Endodermal cell (in vitro differentiated cells): ENCODE measurements around the gene CALHM1. TPM values are rescaled to one million over a fixed set of nuclear protein-coding genes. Genes with fewer than 3 reads are reported as not detected.

Experiments used
- DNase-seq: peaks from one replicate; pipeline ENCODE4 v3.0.0-alpha.2; 2017
- H3K27ac ChIP-seq: 2 replicates; pipeline ENCODE4 v1.5.1; 2013; ENCODE audit warnings: mild to moderate bottlenecking, low read depth, low read length, moderate library complexity
- H3K27me3 ChIP-seq: 2 replicates; pipeline ENCODE4 v1.6.1; 2013; ENCODE audit warnings: mild to moderate bottlenecking, low read length, moderate library complexity; ENCODE audit not compliant: insufficient read depth, control insufficient read depth, poor library complexity, severe bottlenecking
- H3K36me3 ChIP-seq: 2 replicates; pipeline ENCODE4 v1.7.0; 2013; ENCODE audit warnings: mild to moderate bottlenecking, low read length, moderate library complexity; ENCODE audit not compliant: control insufficient read depth, insufficient read depth
- H3K4me1 ChIP-seq: one replicate; pipeline ENCODE4 v1.7.0; 2013; ENCODE audit warnings: low read length; ENCODE audit not compliant: control insufficient read depth, insufficient read depth
- H3K4me3 ChIP-seq: 2 replicates; pipeline ENCODE4 v1.5.1; 2013; ENCODE audit warnings: mild to moderate bottlenecking, low read length, moderate library complexity
- H3K9ac ChIP-seq: 2 replicates; pipeline ENCODE4 v1.6.1; 2013; ENCODE audit warnings: mild to moderate bottlenecking, low read length, moderate library complexity; ENCODE audit not compliant: poor library complexity, severe bottlenecking; ENCODE audit errors: extremely low read depth
- H3K9me3 ChIP-seq: 2 replicates; pipeline ENCODE4 v1.6.1; 2013; ENCODE audit warnings: mild to moderate bottlenecking, low read length, moderate library complexity; ENCODE audit not compliant: control insufficient read depth
- H3K27ac Mint-ChIP-seq: 2 replicates; pipeline ENCODE4 v1.8.0; 2020; ENCODE audit warnings: mixed read lengths
- H3K27me3 Mint-ChIP-seq: 2 replicates; pipeline ENCODE4 v1.8.0; 2021; ENCODE audit warnings: mild to moderate bottlenecking, mixed read lengths; ENCODE audit not compliant: insufficient read depth
- H3K36me3 Mint-ChIP-seq: 2 replicates; pipeline ENCODE4 v1.8.0; 2020; ENCODE audit warnings: low read depth, mixed read lengths
- H3K4me1 Mint-ChIP-seq: 2 replicates; pipeline ENCODE4 v1.8.0; 2020; ENCODE audit warnings: mixed read lengths
- H3K4me3 Mint-ChIP-seq: 2 replicates; pipeline ENCODE4 v1.8.0; 2020; ENCODE audit warnings: mild to moderate bottlenecking, moderate library complexity, mixed read lengths
- H3K9me3 Mint-ChIP-seq: 2 replicates; pipeline ENCODE4 v1.8.0; 2020; ENCODE audit warnings: mild to moderate bottlenecking, mixed read lengths
- CTCF ChIP-seq: fragments of 200-600 bp; sonication (generic); conservative IDR thresholded peaks from 2 replicates; pipeline ENCODE4 v1.5.0; 2021; ENCODE audit warnings: antibody characterized with exemption, mild to moderate bottlenecking
- WGBS, 2 experiments: methylation state at CpG; one replicate each; pipeline versions ENCODE4 v1.1.5 to v1.1.7; 2013; ENCODE audit warnings: missing lambda C conversion rate in 2 of 2, mixed read lengths in 1 of 2; ENCODE audit not compliant: insufficient coverage in 1 of 2, insufficient read length in 1 of 2; 5-methylcytosine and 5-hydroxymethylcytosine counted together
- total RNA-seq, 2 donors: library from RNA; stranded (reverse); fragmentation: NEBNext Ultra II Directional in 1 of 2; extraction: Animal tissue kit (Norgen Biotek cat#: 25700) in 1 of 2; gene quantifications; 2 replicates in 1 of 2; 3 replicates in 1 of 2; pipeline ENCODE4 v1.2.1, GENCODE V29; 2021

Gene CALHM1
- total RNA-seq, 2 donors from 2014 or later: not detected

- Histone ChIP-seq H3K27me3 (no peaks in the 10 kb centered on the region), H3K9ac (no peak overlapping the region), H3K4me1 (no peaks in the 10 kb centered on the region), H3K27ac (no peak overlapping the region), H3K36me3 (no peaks in the 10 kb centered on the region), H3K9me3 (no peaks in the 10 kb centered on the region), H3K4me3 (no peak overlapping the region)
- no peak for TF ChIP-seq CTCF
- Mint-ChIP-seq H3K4me3 (no peak overlapping the region), H3K27ac (no peak overlapping the region), H3K4me1 (no peaks in the 10 kb centered on the region), H3K9me3 (no peaks in the 10 kb centered on the region), H3K27me3 (no peaks in the 10 kb centered on the region), H3K36me3 (no peaks in the 10 kb centered on the region)
- DNase-seq: no peak
- 93 to 98% methylated on average over 32 to 39 of the region's 39 CpGs for WGBS, 2 experiments
These were observed 660 bp downstream of the CALHM1 start for GRCh38 chr10:103457896-103458583.

GRCh38 chr10:103457176-103457712 lies 1.5 kb downstream of the CALHM1 start:
- Mint-ChIP-seq H3K27me3 (no peaks in the 10 kb centered on the region), H3K36me3 (no peaks in the 10 kb centered on the region), H3K9me3 (no peaks in the 10 kb centered on the region), H3K4me3 (no peak overlapping the region), H3K27ac (no peak overlapping the region), H3K4me1 (no peaks in the 10 kb centered on the region)
- H3K27ac ChIP-seq: no peak overlapping the region
- no peaks in the 10 kb centered on the region for H3K36me3 ChIP-seq
- WGBS, 2 experiments: 87 to 100% methylated on average over 3 to 8 of the region's 8 CpGs
- no peak overlapping the region for H3K4me3 ChIP-seq
- no peaks in the 10 kb centered on the region for H3K27me3 ChIP-seq
- no peak for TF ChIP-seq CTCF
- H3K4me1 ChIP-seq: no peaks in the 10 kb centered on the region
- no peak overlapping the region for H3K9ac ChIP-seq
- H3K9me3 ChIP-seq: no peaks in the 10 kb centered on the region
- no peak for DNase-seq

GRCh38 chr10:103456074-103456660 lies 2.5 kb downstream of the CALHM1 start:
- no peak overlapping the region for H3K27ac ChIP-seq
- H3K4me3 Mint-ChIP-seq: no peak overlapping the region
- H3K9me3 Mint-ChIP-seq: no peaks in the 10 kb centered on the region
- H3K9ac ChIP-seq: no peak overlapping the region
- H3K27ac Mint-ChIP-seq: no peak overlapping the region
- H3K36me3 ChIP-seq: no peaks in the 10 kb centered on the region
- 93 to 100% methylated on average over 1 to 9 of the region's 9 CpGs for WGBS, 2 experiments
- no peaks in the 10 kb centered on the region for H3K4me1 Mint-ChIP-seq
- H3K27me3 ChIP-seq: no peaks in the 10 kb centered on the region
- H3K9me3 ChIP-seq: no peaks in the 10 kb centered on the region
- H3K4me3 ChIP-seq: no peak overlapping the region
- H3K36me3 Mint-ChIP-seq: no peaks in the 10 kb centered on the region
- TF ChIP-seq CTCF: no peak
- H3K4me1 ChIP-seq: no peaks in the 10 kb centered on the region
- no peak for DNase-seq
- no peaks in the 10 kb centered on the region for H3K27me3 Mint-ChIP-seq
